Measurements from ENCODE around the gene GPX2. TPM values are rescaled to one million over a fixed set of nuclear protein-coding genes. Genes with fewer than 3 reads are reported as not detected.

Gene GPX2
- total and polyA plus RNA-seq, 10 of the 15 experiments (the other 5 are each of a cell fraction or from before 2014, with no cell fraction given), result not detected

- FAIRE-seq (no peak), ATAC-seq (no peak), DNase-seq (ENCODE audit: low read depth, low spot score) (no peak)
- RAD21 ChIA-PET (ENCODE audit: unreplicated experiment), result no interaction called here
- POLR2A ChIA-PET, result interaction anchor here (2.1 kb wide), 1 partner anchor 8 kb away, joined by 6 read pairs; no protein-coding TSS in a partner anchor
- CTCF ChIA-PET, result interaction anchor here (1.5 to 2.2 kb wide), 2 partner anchors 8 to 34 kb away, joined by 4 to 6 read pairs; no protein-coding TSS in a partner anchor
- no peak overlapping the region for H3K27ac ChIP-seq (ENCODE audit: control insufficient read depth, insufficient read depth)
- in situ Hi-C loops (cut with MboI) (no loop called here), intact Hi-C loops (cut with micrococcal nuclease; ENCODE audit: unreplicated experiment) (no loop called here)
- H3K4me1 ChIP-seq (ENCODE audit: control insufficient read depth, insufficient read depth, low read length), result peaks cover 5% of the 10 kb centered on the region; the same call in 1 of the 2 replicates
- BruUV-seq (replicated peaks), result no TSS peak
- SMC1A ChIA-PET (ENCODE audit: uncharacterized antibody, unreplicated experiment), result interaction anchor here (1.0 to 1.8 kb wide), 4 partner anchors 9 to 27 kb away, joined by 3 to 4 read pairs (median 3); no protein-coding TSS in a partner anchor
- no peaks in the 10 kb centered on the region for H4K20me1 ChIP-seq (ENCODE audit: control insufficient read depth, insufficient read depth)
- no peak overlapping the region for H2AFZ ChIP-seq (ENCODE audit: control insufficient read depth, low read depth, low read length)
- no peak overlapping the region for H3K4me2 ChIP-seq (ENCODE audit: control insufficient read depth, insufficient read depth)
- H3K4me3 ChIP-seq, result no peak overlapping the region
- H3K9me3 ChIP-seq (replicated peaks; ENCODE audit: control insufficient read depth, insufficient read depth, low read length), result no peaks in the 10 kb centered on the region; the same call in 1 of the 3 replicates
- H3K36me3 ChIP-seq (ENCODE audit: control insufficient read depth in 2 of 2, insufficient read depth in 2 of 2, low read length in 1 of 2), result peaks cover 0 to 4% of the 10 kb centered on the region in 2 experiments; a peak in 1 of 4 replicates
- H3K27me3 ChIP-seq (replicated peaks in 1 of 2; ENCODE audit: control insufficient read depth in 2 of 2, insufficient read depth in 2 of 2, low read length in 1 of 2), result no peaks in the 10 kb centered on the region
- TF ChIP-seq YY1 (IDR thresholded peaks at IDR 0.05; ENCODE audit: low read depth, low read length), result no peak
- TF ChIP-seq KLF5 (IDR thresholded peaks at IDR 0.05; ENCODE audit: partially characterized antibody), result no peak
- TF ChIP-seq SMAD1 (IDR thresholded peaks at IDR 0.05; ENCODE audit: low read depth, partially characterized antibody), result no peak
- TF ChIP-seq RUNX3 (IDR thresholded peaks at IDR 0.05; ENCODE audit: low read length), result no peak
- TF ChIP-seq ZNF384 (IDR thresholded peaks at IDR 0.05; ENCODE audit: borderline replicate concordance, low read depth, low read length), result no peak
- no peak for TF ChIP-seq CREB1 (IDR thresholded peaks at IDR 0.05; ENCODE audit: low read depth)
- no peak for TF ChIP-seq SPI1 (IDR thresholded peaks at IDR 0.05; ENCODE audit: borderline replicate concordance, insufficient read depth, low read depth, low read length)
- TF ChIP-seq HSF1 (IDR thresholded peaks at IDR 0.05; ENCODE audit: low read depth, low read length), result no peak
- TF ChIP-seq ZNF592 (IDR thresholded peaks at IDR 0.05), result no peak
- TF ChIP-seq CEBPZ (IDR thresholded peaks at IDR 0.05; ENCODE audit: low read depth, low read length), result no peak
- no peak for TF ChIP-seq MEF2B (IDR thresholded peaks at IDR 0.05; ENCODE audit: partially characterized antibody, poor library complexity, severe bottlenecking)
- TF ChIP-seq TCF12 (IDR thresholded peaks at IDR 0.05; ENCODE audit: low read depth, low read length), result no peak
- H3K9ac ChIP-seq (ENCODE audit: control insufficient read depth, insufficient read depth, low read length), result no peak overlapping the region
- H3K79me2 ChIP-seq (ENCODE audit: control insufficient read depth, insufficient read depth, low read length), result peaks cover 64% of the 10 kb centered on the region
Observed at GRCh38 chr14:64919215-64919614, 23.3 kb downstream of the GPX2 start.

All from GM12878 (cell line).